CD4-positive, alpha-beta memory T cell (primary cell): ENCODE results near the gene BRCC3. TPM values are rescaled to one million over a fixed set of nuclear protein-coding genes. Genes with fewer than 3 reads are reported as not detected.
A peak's percentile ranks its signal among the peaks of the same experiment; 100 is the strongest.

Experiments
- CTCF ChIA-PET: fragments of 350-600 bp; sonication (Branson Sonifier 250); formaldehyde crosslinking; loops from one replicate; lab custom pipeline; 2021; ENCODE audit warnings: inconsistent platforms; ENCODE audit not compliant: partially characterized antibody; lab: Charles Lee
- POLR2A ChIA-PET: fragments of 350-600 bp; sonication (Branson Sonifier 250); formaldehyde crosslinking; loops from one replicate; lab custom pipeline; 2021; ENCODE audit not compliant: partially characterized antibody; lab: Charles Lee
- DNase-seq, 5 donors: peaks; one replicate each; pipeline versions ENCODE4 v3.0.0 to v3.0.0-alpha.2; 2020 to 2022; ENCODE audit warnings: mixed read lengths in 1 of 5
- H3K27ac ChIP-seq: one replicate; pipeline ENCODE4 v1.7.0; 2013; ENCODE audit warnings: low read depth, low read length
- H3K27me3 ChIP-seq: 2 replicates; pipeline ENCODE4 v1.7.0; 2013; ENCODE audit warnings: mild to moderate bottlenecking, low read length, moderate library complexity; ENCODE audit not compliant: insufficient read depth
- H3K36me3 ChIP-seq: 2 replicates; pipeline ENCODE4 v1.7.0; 2013; ENCODE audit warnings: mild to moderate bottlenecking, low read length, moderate library complexity; ENCODE audit not compliant: insufficient read depth
- H3K4me1 ChIP-seq: 2 replicates; pipeline ENCODE4 v1.7.0; 2013; ENCODE audit warnings: mild to moderate bottlenecking, low read length, moderate library complexity; ENCODE audit not compliant: insufficient read depth
- H3K4me3 ChIP-seq, 2 donors: one replicate each; pipeline ENCODE4 v1.7.0; 2013; ENCODE audit warnings: low read length in 2 of 2, mild to moderate bottlenecking in 1 of 2
- H3K9me3 ChIP-seq, 2 donors: one replicate each; pipeline ENCODE4 v1.7.0; 2013; ENCODE audit warnings: low read length in 2 of 2, control low read depth in 1 of 2; ENCODE audit not compliant: control insufficient read depth in 1 of 2
- H3K27ac Mint-ChIP-seq, 7 donors: one replicate each; pipeline ENCODE4 v1.8.0; 2020 to 2021; ENCODE audit warnings: mixed read lengths in 7 of 7, mild to moderate bottlenecking in 6 of 7, inconsistent platforms in 3 of 7, moderate library complexity in 3 of 7
- H3K27me3 Mint-ChIP-seq, 2 donors: one replicate each; pipeline ENCODE4 v1.8.0; 2020 to 2021; ENCODE audit warnings: mixed read lengths in 2 of 2
- H3K36me3 Mint-ChIP-seq, 2 donors: one replicate each; pipeline ENCODE4 v1.8.0; 2020 to 2021; ENCODE audit warnings: mixed read lengths in 2 of 2, inconsistent platforms in 1 of 2, mild to moderate bottlenecking in 1 of 2
- H3K4me1 Mint-ChIP-seq, 4 donors: one replicate each; pipeline ENCODE4 v1.8.0; 2020 to 2021; ENCODE audit warnings: mixed read lengths in 4 of 4, mild to moderate bottlenecking in 1 of 4
- H3K4me3 Mint-ChIP-seq, 8 donors: one replicate each; pipeline ENCODE4 v1.8.0; 2020 to 2021; ENCODE audit warnings: mixed read lengths in 8 of 8, mild to moderate bottlenecking in 7 of 8, moderate library complexity in 6 of 8, inconsistent platforms in 3 of 8
- H3K9me3 Mint-ChIP-seq, 8 donors: one replicate each; pipeline ENCODE4 v1.8.0; 2020 to 2021; ENCODE audit warnings: mixed read lengths in 8 of 8, mild to moderate bottlenecking in 5 of 8, inconsistent platforms in 3 of 8, moderate library complexity in 1 of 8
- intact Hi-C: fragments of 100-400 bp; cut with micrococcal nuclease; formaldehyde crosslinking; loops from one replicate; pipeline ENCODE4 v1.15.1; 2023
- polyA plus RNA-seq, 2 donors: library from polyadenylated mRNA; unstranded; fragments of 300-500 nt; fragmentation: Illumina TruSeq; gene quantifications; one replicate each; pipeline ENCODE4 v1.2.3, GENCODE V29; 2021
- total RNA-seq, 2 experiments: library from RNA; stranded (reverse); gene quantifications; one replicate each; pipeline ENCODE4 v1.2.3, GENCODE V29; 2021

The BRCC3 gene
- total and polyA plus RNA-seq, 4 experiments from 2014 or later = 18.8 to 30.1 (median 19.5) TPM

DNA sequence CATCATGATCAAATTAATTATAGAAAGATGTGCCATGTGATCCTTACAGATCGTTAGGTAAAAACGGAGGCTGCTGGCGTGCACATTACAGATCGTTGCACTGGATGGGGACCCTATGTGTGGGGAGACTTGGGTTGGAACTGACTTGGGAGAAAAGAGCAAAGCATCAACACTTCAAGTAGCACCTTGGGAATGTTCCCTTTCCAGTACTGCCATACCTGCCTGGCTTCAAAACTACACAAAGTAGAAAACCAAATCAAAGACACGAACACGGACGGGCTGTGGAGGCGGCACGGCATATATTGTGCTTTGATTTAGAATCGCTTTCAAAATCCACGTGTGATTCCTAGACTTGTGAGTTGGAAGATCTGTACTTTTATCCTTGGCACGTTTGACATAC is 1.3 kb upstream of the BRCC3 start:
- no peaks in the 10 kb centered on the region for H3K36me3 ChIP-seq
- Mint-ChIP-seq H3K4me1 (peaks cover 29 to 63% (median 35%) of the 10 kb centered on the region in 4 donors), H3K27ac (peak overlapping the region; percentile 60 to 94 (median 91)), H3K36me3 (peaks cover 0 to 24% of the 10 kb centered on the region in 2 donors), H3K9me3 (no peaks in the 10 kb centered on the region), H3K27me3 (no peaks in the 10 kb centered on the region), H3K4me3 (peak overlapping the region; percentile 74 to 89 (median 82))
- peaks cover 43% of the 10 kb centered on the region for H3K4me1 ChIP-seq
- peak overlapping the region; percentile 80 for H3K27ac ChIP-seq
- ChIA-PET CTCF (interaction anchor here (1.7 kb wide), 1 partner anchor 13 kb away, joined by 8 read pairs; no protein-coding TSS in a partner anchor), POLR2A (interaction anchor here (0.8 to 2.1 kb wide), 5 partner anchors 11 to 119 kb away, joined by 3 to 10 read pairs (median 5); partner anchors contain the start of gene FUNDC2)
- intact Hi-C loops = loop anchor here (5.0 kb wide), 1 partner anchor 88 kb away; no protein-coding TSS in a partner anchor
- no peaks in the 10 kb centered on the region for H3K27me3 ChIP-seq
- no peaks in the 10 kb centered on the region for H3K9me3 ChIP-seq
- H3K4me3 ChIP-seq = peak overlapping the region in 1 of 2 donors; percentile 59
- no peak for DNase-seq

- Mint-ChIP-seq H3K4me3 (peak overlapping the region; percentile 74 to 89 (median 82)), H3K4me1 (peaks cover 35 to 69% (median 40%) of the 10 kb centered on the region in 4 donors), H3K9me3 (no peaks in the 10 kb centered on the region), H3K36me3 (peaks cover 0 to 30% of the 10 kb centered on the region in 2 donors), H3K27me3 (no peaks in the 10 kb centered on the region), H3K27ac (peak overlapping the region; percentile 60 to 94 (median 93))
- H3K36me3 ChIP-seq = no peaks in the 10 kb centered on the region
- ChIA-PET POLR2A (interaction anchor here (0.8 to 2.1 kb wide), 5 partner anchors 12 to 118 kb away, joined by 3 to 10 read pairs (median 5); partner anchors contain the start of gene FUNDC2), CTCF (interaction anchor here (1.7 kb wide), 1 partner anchor 14 kb away, joined by 8 read pairs; no protein-coding TSS in a partner anchor)
- intact Hi-C loops = loop anchor here (5.0 kb wide), 1 partner anchor 88 kb away; no protein-coding TSS in a partner anchor
- H3K27me3 ChIP-seq = no peaks in the 10 kb centered on the region
- H3K27ac ChIP-seq = peak overlapping the region; percentile 80
- no peaks in the 10 kb centered on the region for H3K9me3 ChIP-seq
- DNase-seq = peak in 1 of 5 donors; percentile 10
- H3K4me3 ChIP-seq = peak overlapping the region; percentile 47 to 59
- H3K4me1 ChIP-seq = peaks cover 43% of the 10 kb centered on the region
Measured at GRCh38 chrX:155070663-155070974, 689 bp upstream of the BRCC3 start.

DNA sequence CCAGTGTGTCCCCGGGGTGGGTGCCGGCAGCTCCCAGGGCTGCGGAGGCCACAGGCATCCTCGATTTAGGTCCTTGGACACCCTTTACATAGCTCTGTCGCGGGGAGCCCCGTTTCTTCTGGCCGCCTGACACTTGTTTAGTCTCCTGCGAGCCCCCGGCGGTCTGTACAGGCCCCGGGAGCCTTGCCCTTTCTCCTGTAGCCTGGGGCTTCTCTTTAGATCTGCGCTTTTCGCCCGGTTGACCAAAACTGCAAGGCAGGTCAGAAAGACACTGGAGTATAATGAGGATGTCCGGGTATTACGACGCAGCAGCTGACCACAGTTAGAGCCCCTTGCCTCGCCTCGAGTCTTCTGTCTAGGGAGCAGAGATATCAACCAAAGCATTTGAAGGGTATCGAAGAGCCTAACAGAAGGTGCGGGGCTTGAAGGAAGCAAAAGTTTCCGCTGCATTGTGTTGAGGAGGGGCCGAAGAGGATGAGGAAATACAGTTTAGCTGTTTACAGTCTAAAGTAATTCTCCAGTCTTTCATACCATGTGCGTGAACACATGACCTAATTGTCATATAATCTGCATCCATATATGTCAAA is 479 bp downstream of the BRCC3 start:
- Mint-ChIP-seq H3K9me3 (no peaks in the 10 kb centered on the region), H3K36me3 (peaks cover 4 to 37% of the 10 kb centered on the region in 2 donors), H3K4me1 (peaks cover 35 to 70% (median 40%) of the 10 kb centered on the region in 4 donors), H3K4me3 (peak overlapping the region; percentile 87 to 96 (median 90)), H3K27me3 (no peaks in the 10 kb centered on the region), H3K27ac (peak overlapping the region; percentile 86 to 96 (median 95))
- intact Hi-C loops = loop anchor here (1.0 to 5.0 kb wide), 3 partner anchors 45 to 145 kb away; partner anchors contain the start of genes FUNDC2 and VBP1
- Histone ChIP-seq H3K36me3 (no peaks in the 10 kb centered on the region), H3K9me3 (no peaks in the 10 kb centered on the region), H3K4me1 (peaks cover 43% of the 10 kb centered on the region), H3K27ac (peak overlapping the region; percentile 82), H3K27me3 (no peaks in the 10 kb centered on the region), H3K4me3 (peak overlapping the region; percentile 47 to 72)
- CTCF ChIA-PET = no interaction called here
- peak in 4 of 5 donors; percentile 14 to 30 (median 16) for DNase-seq
- POLR2A ChIA-PET = interaction anchor here (0.6 to 1.5 kb wide), 3 partner anchors 45 to 144 kb away, joined by 3 to 7 read pairs (median 3); partner anchors contain the start of gene FUNDC2

DNA sequence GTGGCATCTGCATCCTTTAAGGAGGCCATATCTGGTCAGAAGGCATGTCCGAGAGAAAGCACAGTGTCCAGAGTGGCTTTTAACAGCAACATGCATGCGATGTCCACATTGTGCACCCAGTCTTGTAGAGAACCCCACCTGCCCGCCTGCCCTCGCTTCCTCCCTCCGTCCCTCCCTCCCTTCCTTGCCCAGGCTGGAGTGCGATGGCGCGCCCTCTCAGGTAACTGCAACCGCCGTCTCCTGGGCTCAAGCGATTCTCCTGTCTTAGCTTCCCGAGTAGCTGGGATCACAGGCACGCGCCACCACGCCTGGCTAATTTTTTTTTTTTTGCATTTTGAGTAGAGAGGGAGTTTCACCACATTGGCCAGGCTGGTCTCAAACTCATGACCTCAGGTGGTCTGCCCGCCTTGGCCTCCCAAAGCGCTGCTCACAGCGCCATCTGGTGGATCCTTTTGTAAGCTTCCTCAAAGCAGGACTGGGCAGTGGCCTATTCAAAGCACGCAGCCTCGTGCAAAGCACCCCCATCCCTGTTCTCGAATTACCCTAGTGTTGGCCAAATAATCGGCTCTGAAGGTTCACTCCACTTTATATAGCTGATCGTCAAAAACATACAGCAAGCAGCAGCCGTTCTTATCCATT is 15.0 kb downstream of the BRCC3 start:
- ChIA-PET CTCF (interaction anchor here (1.1 to 2.9 kb wide), 8 partner anchors 9 to 168 kb away, joined by 3 to 18 read pairs (median 5); no protein-coding TSS in a partner anchor), POLR2A (no interaction called here)
- H3K9me3 Mint-ChIP-seq = no peaks in the 10 kb centered on the region
- H3K27me3 Mint-ChIP-seq = no peaks in the 10 kb centered on the region
- Histone ChIP-seq H3K9me3 (no peaks in the 10 kb centered on the region), H3K27me3 (no peaks in the 10 kb centered on the region), H3K36me3 (peaks cover 4% of the 10 kb centered on the region), H3K4me1 (no peaks in the 10 kb centered on the region), H3K4me3 (no peak overlapping the region), H3K27ac (no peak overlapping the region)
- DNase-seq = peak; percentile 15 to 34 (median 30)
- peaks cover 0 to 6% (median 0%) of the 10 kb centered on the region in 4 donors for H3K4me1 Mint-ChIP-seq
- intact Hi-C loops = loop anchor here (1.0 kb wide), 1 partner anchor 106 kb away; no protein-coding TSS in a partner anchor
- H3K4me3 Mint-ChIP-seq = no peak overlapping the region
- H3K27ac Mint-ChIP-seq = peak overlapping the region in 2 of 7 donors; percentile 30 to 65
- H3K36me3 Mint-ChIP-seq = peaks cover 0 to 37% of the 10 kb centered on the region in 2 donors

DNA sequence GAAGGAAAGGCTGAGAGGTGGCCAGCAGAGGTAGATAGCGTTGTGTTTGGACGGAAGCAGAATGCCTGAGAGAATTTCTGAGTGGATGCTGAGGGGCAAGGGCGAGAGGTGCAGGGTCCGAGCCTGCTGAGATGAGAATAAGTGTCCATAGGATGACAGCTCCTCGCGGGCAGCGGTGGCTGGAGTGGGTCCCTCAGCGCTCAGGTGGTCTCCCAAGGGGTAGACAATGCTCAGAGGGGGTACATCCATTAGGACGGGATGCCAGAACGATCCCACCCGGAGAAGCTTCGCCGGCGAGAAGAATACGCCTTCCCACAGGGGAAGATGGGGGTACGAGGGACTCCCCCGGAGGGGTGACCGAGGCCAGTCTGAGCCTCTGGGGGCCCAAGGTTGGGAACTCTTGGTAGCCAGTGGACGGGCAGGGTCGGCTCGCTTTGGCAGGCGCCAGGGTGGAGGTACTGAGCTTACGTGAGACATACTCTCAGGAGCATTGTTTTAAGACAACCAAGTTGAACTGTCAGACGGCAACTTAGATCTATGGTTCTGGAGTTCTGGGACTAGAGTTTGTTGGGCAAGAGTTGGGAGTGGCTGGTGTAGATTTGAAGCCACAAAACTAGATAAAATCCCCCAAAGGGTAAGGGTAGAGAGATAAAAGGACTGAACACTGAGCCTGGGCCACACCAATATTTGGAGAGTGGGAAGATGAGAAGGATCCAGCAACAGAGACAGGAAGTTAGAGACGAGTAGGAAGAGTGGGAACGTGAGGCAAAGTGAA is 15.8 kb downstream of the BRCC3 start:
- Histone ChIP-seq H3K4me1 (no peaks in the 10 kb centered on the region), H3K36me3 (peaks cover 4% of the 10 kb centered on the region), H3K27me3 (no peaks in the 10 kb centered on the region), H3K4me3 (no peak overlapping the region), H3K27ac (no peak overlapping the region), H3K9me3 (no peaks in the 10 kb centered on the region)
- H3K27ac Mint-ChIP-seq = peak overlapping the region in 2 of 7 donors; percentile 11 to 67
- peaks cover 0 to 29% of the 10 kb centered on the region in 2 donors for H3K36me3 Mint-ChIP-seq
- intact Hi-C loops = loop anchor here (1.0 kb wide), 1 partner anchor 107 kb away; no protein-coding TSS in a partner anchor
- H3K9me3 Mint-ChIP-seq = no peaks in the 10 kb centered on the region
- no peak for DNase-seq
- CTCF ChIA-PET = interaction anchor here (1.1 to 2.9 kb wide), 7 partner anchors 10 to 169 kb away, joined by 3 to 18 read pairs (median 4); no protein-coding TSS in a partner anchor
- POLR2A ChIA-PET = no interaction called here
- no peaks in the 10 kb centered on the region for H3K27me3 Mint-ChIP-seq
- peaks cover 0 to 6% (median 0%) of the 10 kb centered on the region in 4 donors for H3K4me1 Mint-ChIP-seq
- no peak overlapping the region for H3K4me3 Mint-ChIP-seq

DNA sequence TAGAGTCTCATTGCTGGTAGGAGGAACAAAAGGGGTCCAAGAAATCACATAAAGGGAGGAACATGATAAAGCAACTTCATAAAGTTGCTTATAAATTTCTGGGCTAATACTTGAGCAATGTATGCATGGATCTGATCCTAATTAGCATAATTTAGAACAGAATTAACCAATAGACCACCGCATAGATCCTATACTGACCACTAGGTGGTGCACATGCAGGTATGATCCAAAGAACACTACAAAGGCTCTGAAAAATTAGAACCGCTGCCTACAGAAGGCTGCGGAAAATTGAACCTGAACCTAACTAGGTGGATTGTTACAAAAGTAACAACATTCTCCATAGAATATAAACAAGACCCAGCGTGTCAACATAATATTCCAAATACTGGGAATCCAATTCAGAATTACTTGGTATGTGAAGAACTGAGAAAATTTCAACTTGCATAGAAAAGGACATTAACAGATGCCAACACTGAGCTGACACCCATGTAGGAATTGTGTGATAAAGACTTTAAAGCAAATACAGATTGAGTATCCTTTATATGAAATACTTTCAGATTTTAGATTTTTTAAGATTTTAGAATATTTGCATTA is 23.3 kb downstream of the BRCC3 start:
- no peak overlapping the region for H3K27ac ChIP-seq
- peaks cover 0 to 6% (median 4%) of the 10 kb centered on the region in 4 donors for H3K4me1 Mint-ChIP-seq
- H3K9me3 ChIP-seq = no peaks in the 10 kb centered on the region
- H3K9me3 Mint-ChIP-seq = no peaks in the 10 kb centered on the region
- H3K36me3 Mint-ChIP-seq = peaks cover 3 to 26% of the 10 kb centered on the region in 2 donors
- H3K4me3 Mint-ChIP-seq = no peak overlapping the region
- H3K27me3 Mint-ChIP-seq = no peaks in the 10 kb centered on the region
- H3K36me3 ChIP-seq = peaks cover 3% of the 10 kb centered on the region
- CTCF ChIA-PET = interaction anchor here (0.7 to 2.0 kb wide), 5 partner anchors 9 to 177 kb away, joined by 3 to 19 read pairs (median 5); partner anchors contain the start of gene VBP1
- H3K4me3 ChIP-seq = no peak overlapping the region
- peak; percentile 41 to 47 (median 45) for DNase-seq
- no peak overlapping the region for H3K27ac Mint-ChIP-seq
- no peaks in the 10 kb centered on the region for H3K27me3 ChIP-seq
- no peaks in the 10 kb centered on the region for H3K4me1 ChIP-seq
- POLR2A ChIA-PET = interaction anchor here (1.2 kb wide), 1 partner anchor 122 kb away, joined by 3 read pairs; the partner anchor contains the start of gene VBP1
- intact Hi-C loops = loop anchor here (1.0 kb wide), 2 partner anchors 85 to 122 kb away; partner anchors contain the start of gene VBP1
